HL-60 (cell line): ENCODE results near the gene ZSWIM7.

Source experiments
- DNase-seq, 2 experiments: peaks; one replicate each; pipeline ENCODE4 v3.0.0-alpha.2; 2010 to 2020; ENCODE audit warnings: low read depth in 1 of 2, low spot score in 1 of 2
- H3K27ac ChIP-seq: fragments of 250-450 bp; sonication (Bioruptor Pico); replicated peaks from 2 replicates; pipeline ENCODE4 v1.5.1; 2020; ENCODE audit warnings: mild to moderate bottlenecking, moderate library complexity
- H3K27me3 ChIP-seq: fragments of 250-450 bp; sonication (Bioruptor Pico); 2 replicates; pipeline ENCODE4 v1.5.1; 2021; ENCODE audit warnings: mild to moderate bottlenecking, moderate library complexity; ENCODE audit not compliant: insufficient read depth, poor library complexity, severe bottlenecking
- H3K4me3 ChIP-seq: replicated peaks from 2 replicates; pipeline ENCODE4 v1.5.1; 2011; ENCODE audit warnings: mild to moderate bottlenecking, control low read depth, low read length; ENCODE audit not compliant: insufficient read depth
- GABPA ChIP-seq: IDR thresholded peaks from 2 replicates; pipeline ENCODE4 v1.6.1; 2012; ENCODE audit warnings: low read depth
- POLR2AphosphoS5 ChIP-seq: IDR thresholded peaks from 2 replicates; pipeline ENCODE4 v1.6.1; 2012; ENCODE audit warnings: low read depth
- REST ChIP-seq: IDR thresholded peaks from 2 replicates; pipeline ENCODE4 v1.6.1; 2012; ENCODE audit warnings: low read depth; ENCODE audit not compliant: insufficient replicate concordance
- SPI1 ChIP-seq: IDR thresholded peaks from 2 replicates; pipeline ENCODE4 v1.6.1; 2012; ENCODE audit warnings: low read depth, mild to moderate bottlenecking, borderline replicate concordance
- TF ChIP-seq, protein P1 (sequence below): IDR thresholded peaks from one replicate; pipeline ENCODE4 v1.5.1; 2011; ENCODE audit warnings: low read length, control low read depth, inconsistent platforms; ENCODE audit not compliant: insufficient read depth

The ZSWIM7 gene

DNA sequence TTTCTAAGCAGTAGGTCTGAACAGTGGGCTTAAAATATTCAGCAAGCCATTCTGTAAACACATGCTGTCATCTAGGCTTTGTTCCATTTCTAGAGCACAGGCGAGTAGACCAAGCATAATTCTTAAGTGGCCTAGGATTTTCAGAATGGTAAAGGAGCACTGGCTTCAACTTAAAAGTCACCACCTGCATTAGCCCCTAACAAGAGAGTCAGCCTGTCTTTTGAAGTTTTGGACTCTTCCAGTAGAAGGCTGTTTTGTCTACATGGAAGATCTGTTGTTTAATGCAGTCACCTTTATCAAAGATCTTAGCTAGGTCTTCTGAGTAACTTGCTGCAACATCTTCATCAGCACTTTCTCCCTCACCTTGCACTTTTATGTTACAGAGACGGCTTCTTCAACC lies 36.8 kb upstream of the ZSWIM7 start:
- Histone ChIP-seq H3K4me3 (no peak overlapping the region), H3K27me3 (no peaks in the 10 kb centered on the region), H3K27ac (no peak overlapping the region)
- DNase-seq, result no peak
- TF ChIP-seq, protein P1, sequence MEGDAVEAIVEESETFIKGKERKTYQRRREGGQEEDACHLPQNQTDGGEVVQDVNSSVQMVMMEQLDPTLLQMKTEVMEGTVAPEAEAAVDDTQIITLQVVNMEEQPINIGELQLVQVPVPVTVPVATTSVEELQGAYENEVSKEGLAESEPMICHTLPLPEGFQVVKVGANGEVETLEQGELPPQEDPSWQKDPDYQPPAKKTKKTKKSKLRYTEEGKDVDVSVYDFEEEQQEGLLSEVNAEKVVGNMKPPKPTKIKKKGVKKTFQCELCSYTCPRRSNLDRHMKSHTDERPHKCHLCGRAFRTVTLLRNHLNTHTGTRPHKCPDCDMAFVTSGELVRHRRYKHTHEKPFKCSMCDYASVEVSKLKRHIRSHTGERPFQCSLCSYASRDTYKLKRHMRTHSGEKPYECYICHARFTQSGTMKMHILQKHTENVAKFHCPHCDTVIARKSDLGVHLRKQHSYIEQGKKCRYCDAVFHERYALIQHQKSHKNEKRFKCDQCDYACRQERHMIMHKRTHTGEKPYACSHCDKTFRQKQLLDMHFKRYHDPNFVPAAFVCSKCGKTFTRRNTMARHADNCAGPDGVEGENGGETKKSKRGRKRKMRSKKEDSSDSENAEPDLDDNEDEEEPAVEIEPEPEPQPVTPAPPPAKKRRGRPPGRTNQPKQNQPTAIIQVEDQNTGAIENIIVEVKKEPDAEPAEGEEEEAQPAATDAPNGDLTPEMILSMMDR, result no peak
- no peak for TF ChIP-seq REST

GRCh38 chr17:16033729-16034349 lies 34.3 kb upstream of the ZSWIM7 start:
- Histone ChIP-seq H3K27me3 (no peaks in the 10 kb centered on the region), H3K4me3 (no peak overlapping the region), H3K27ac (no peak overlapping the region)
- DNase-seq, result no peak
- TF ChIP-seq SPI1 (no peak), POLR2AphosphoS5 (no peak), REST (no peak), GABPA (no peak)
- TF ChIP-seq, protein P1, result no peak

GRCh38 chr17:16027708-16028584 lies 28.4 kb upstream of the ZSWIM7 start:
- H3K27me3 ChIP-seq, result no peaks in the 10 kb centered on the region
- no peak overlapping the region for H3K4me3 ChIP-seq
- no peak overlapping the region for H3K27ac ChIP-seq
- DNase-seq, result no peak
- no peak for TF ChIP-seq GABPA
- no peak for TF ChIP-seq SPI1
- TF ChIP-seq, protein P1, result no peak
- no peak for TF ChIP-seq POLR2AphosphoS5
- no peak for TF ChIP-seq REST
